ENCODE measurements around the gene TBC1D16. TPM values are rescaled to one million over a fixed set of nuclear protein-coding genes. Genes with fewer than 3 reads are reported as not detected.

TBC1D16 gene
- total and polyA plus RNA-seq, 2 donors (not counting 1 experiment from before 2014, with no cell fraction given): 8.3 to 30.4 TPM

DNA sequence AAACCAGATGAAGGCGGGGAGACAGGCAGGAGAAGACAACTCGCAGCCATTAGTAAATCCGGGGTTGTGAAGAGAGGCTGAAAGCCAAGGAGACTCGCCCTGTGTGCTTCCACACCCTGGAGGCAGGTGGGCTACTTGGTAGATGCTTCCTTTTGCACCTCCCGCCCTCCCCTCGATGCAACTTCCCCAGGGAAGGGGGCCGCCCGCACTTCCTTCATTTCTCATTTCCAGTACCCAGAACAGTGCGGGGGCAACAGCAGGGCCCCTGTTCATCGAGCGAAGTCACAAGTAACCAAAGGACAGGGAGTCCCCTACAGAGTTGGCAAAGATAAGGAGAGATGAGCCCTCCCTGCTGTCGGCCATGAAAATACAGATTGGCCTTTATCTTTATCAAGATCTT lies 25.7 kb upstream of the TBC1D16 start:
- no peak overlapping the region for H3K27ac ChIP-seq (ENCODE audit: insufficient read depth, low read length)
- no peak overlapping the region for H3K9ac ChIP-seq (ENCODE audit: insufficient read depth, low read length)
- no peak overlapping the region for H3K4me3 ChIP-seq (replicated peaks in 1 of 4; ENCODE audit: control extremely low read depth in 1 of 4, insufficient read depth in 1 of 4, low read depth in 3 of 4, low read length in 4 of 4)
- no peak overlapping the region for H3K4me2 ChIP-seq (ENCODE audit: extremely low read depth, insufficient read depth, low read length)
- TF ChIP-seq, protein P1, sequence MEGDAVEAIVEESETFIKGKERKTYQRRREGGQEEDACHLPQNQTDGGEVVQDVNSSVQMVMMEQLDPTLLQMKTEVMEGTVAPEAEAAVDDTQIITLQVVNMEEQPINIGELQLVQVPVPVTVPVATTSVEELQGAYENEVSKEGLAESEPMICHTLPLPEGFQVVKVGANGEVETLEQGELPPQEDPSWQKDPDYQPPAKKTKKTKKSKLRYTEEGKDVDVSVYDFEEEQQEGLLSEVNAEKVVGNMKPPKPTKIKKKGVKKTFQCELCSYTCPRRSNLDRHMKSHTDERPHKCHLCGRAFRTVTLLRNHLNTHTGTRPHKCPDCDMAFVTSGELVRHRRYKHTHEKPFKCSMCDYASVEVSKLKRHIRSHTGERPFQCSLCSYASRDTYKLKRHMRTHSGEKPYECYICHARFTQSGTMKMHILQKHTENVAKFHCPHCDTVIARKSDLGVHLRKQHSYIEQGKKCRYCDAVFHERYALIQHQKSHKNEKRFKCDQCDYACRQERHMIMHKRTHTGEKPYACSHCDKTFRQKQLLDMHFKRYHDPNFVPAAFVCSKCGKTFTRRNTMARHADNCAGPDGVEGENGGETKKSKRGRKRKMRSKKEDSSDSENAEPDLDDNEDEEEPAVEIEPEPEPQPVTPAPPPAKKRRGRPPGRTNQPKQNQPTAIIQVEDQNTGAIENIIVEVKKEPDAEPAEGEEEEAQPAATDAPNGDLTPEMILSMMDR (conservative IDR thresholded peaks at IDR 0.05 in 1 of 2, IDR thresholded peaks at IDR 0.05 in 1 of 2; ENCODE audit: low read depth in 1 of 2, low read length in 2 of 2): no peak
- no peak for TF ChIP-seq EZH2 (IDR thresholded peaks at IDR 0.05; ENCODE audit: low read length, missing control alignments)
- H3K4me1 ChIP-seq (ENCODE audit: control insufficient read depth, extremely low read depth, insufficient read depth, low read length): no peaks in the 10 kb centered on the region
- H2AFZ ChIP-seq (ENCODE audit: low read length): no peak overlapping the region
- DNase-seq (ENCODE audit: low read depth in 2 of 2): no peak
- no peaks in the 10 kb centered on the region for H3K36me3 ChIP-seq (ENCODE audit: control insufficient read depth, insufficient read depth, low read length)
- H3K9me3 ChIP-seq (ENCODE audit: control insufficient read depth, insufficient read depth, low read depth, low read length): no peaks in the 10 kb centered on the region
- no peaks in the 10 kb centered on the region for H4K20me1 ChIP-seq (ENCODE audit: control insufficient read depth, extremely low read depth, insufficient read depth, low read length)
- H3K27me3 ChIP-seq (ENCODE audit: control insufficient read depth, insufficient read depth, low read length): no peaks in the 10 kb centered on the region
- H3K79me2 ChIP-seq (ENCODE audit: control insufficient read depth, insufficient read depth, low read length): no peaks in the 10 kb centered on the region

- TF ChIP-seq EZH2 (IDR thresholded peaks at IDR 0.05; ENCODE audit: low read length, missing control alignments): no peak
- TF ChIP-seq, protein P1 (conservative IDR thresholded peaks at IDR 0.05 in 1 of 2, IDR thresholded peaks at IDR 0.05 in 1 of 2; ENCODE audit: low read depth in 1 of 2, low read length in 2 of 2): no peak
- Histone ChIP-seq H4K20me1 (ENCODE audit: control insufficient read depth, extremely low read depth, insufficient read depth, low read length) (no peaks in the 10 kb centered on the region), H3K9ac (ENCODE audit: insufficient read depth, low read length) (no peak overlapping the region), H3K9me3 (ENCODE audit: control insufficient read depth, insufficient read depth, low read depth, low read length) (no peaks in the 10 kb centered on the region), H3K36me3 (ENCODE audit: control insufficient read depth, insufficient read depth, low read length) (no peaks in the 10 kb centered on the region), H3K4me1 (ENCODE audit: control insufficient read depth, extremely low read depth, insufficient read depth, low read length) (no peaks in the 10 kb centered on the region), H2AFZ (ENCODE audit: low read length) (no peak overlapping the region), H3K27me3 (ENCODE audit: control insufficient read depth, insufficient read depth, low read length) (no peaks in the 10 kb centered on the region), H3K79me2 (ENCODE audit: control insufficient read depth, insufficient read depth, low read length) (no peaks in the 10 kb centered on the region), H3K4me2 (ENCODE audit: extremely low read depth, insufficient read depth, low read length) (no peak overlapping the region), H3K4me3 (replicated peaks in 1 of 4; ENCODE audit: control extremely low read depth in 1 of 4, insufficient read depth in 1 of 4, low read depth in 3 of 4, low read length in 4 of 4) (no peak overlapping the region), H3K27ac (ENCODE audit: insufficient read depth, low read length) (no peak overlapping the region)
- no peak for DNase-seq (ENCODE audit: low read depth in 2 of 2)
Observed at GRCh38 chr17:80060644-80061043, 25.0 kb upstream of the TBC1D16 start.

DNA sequence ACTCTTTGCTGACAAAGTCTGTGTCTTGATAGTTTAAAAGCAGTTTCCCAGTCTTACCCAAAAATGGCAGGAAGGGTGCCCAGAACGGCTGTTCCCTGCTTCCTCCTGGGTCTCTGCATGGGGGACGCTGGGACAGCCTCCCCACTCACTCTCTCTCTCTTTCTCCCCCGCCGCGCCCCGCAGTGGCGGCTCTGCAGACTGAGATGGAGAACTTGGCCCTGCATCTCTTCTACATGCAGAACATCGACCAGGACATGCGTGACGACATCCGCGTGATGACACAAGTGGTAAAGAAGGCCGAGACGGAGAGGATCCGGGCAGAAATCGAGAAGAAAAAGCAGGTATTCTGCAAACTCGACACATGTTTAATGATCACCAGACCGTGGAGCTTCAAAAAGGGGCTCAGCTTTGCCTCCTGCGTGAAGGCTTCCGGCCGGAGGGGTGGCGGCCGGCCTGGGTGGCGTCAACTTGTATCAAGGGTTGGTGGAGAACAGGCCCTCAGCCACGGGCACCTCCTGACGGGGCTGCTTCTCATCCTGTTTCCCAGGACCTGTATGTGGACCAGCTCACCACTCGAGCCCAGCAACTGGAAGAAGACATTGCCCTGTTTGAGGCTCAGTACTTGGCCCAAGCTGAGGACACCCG lies 22.8 kb upstream of the TBC1D16 start:
- TF ChIP-seq, protein P1 (conservative IDR thresholded peaks at IDR 0.05 in 1 of 2, IDR thresholded peaks at IDR 0.05 in 1 of 2; ENCODE audit: low read depth in 1 of 2, low read length in 2 of 2): no peak
- no peak for TF ChIP-seq EZH2 (IDR thresholded peaks at IDR 0.05; ENCODE audit: low read length, missing control alignments)
- no peak overlapping the region for H3K4me3 ChIP-seq (replicated peaks in 1 of 4; ENCODE audit: control extremely low read depth in 1 of 4, insufficient read depth in 1 of 4, low read depth in 3 of 4, low read length in 4 of 4)
- H3K9ac ChIP-seq (ENCODE audit: insufficient read depth, low read length): no peak overlapping the region

More for the DNA sequence above, 22.8 kb upstream of the TBC1D16 start:
- Histone ChIP-seq H2AFZ (ENCODE audit: low read length) (no peak overlapping the region), H4K20me1 (ENCODE audit: control insufficient read depth, extremely low read depth, insufficient read depth, low read length) (no peaks in the 10 kb centered on the region), H3K79me2 (ENCODE audit: control insufficient read depth, insufficient read depth, low read length) (no peaks in the 10 kb centered on the region), H3K27ac (ENCODE audit: insufficient read depth, low read length) (no peak overlapping the region), H3K4me2 (ENCODE audit: extremely low read depth, insufficient read depth, low read length) (no peak overlapping the region), H3K27me3 (ENCODE audit: control insufficient read depth, insufficient read depth, low read length) (no peaks in the 10 kb centered on the region), H3K9me3 (ENCODE audit: control insufficient read depth, insufficient read depth, low read depth, low read length) (no peaks in the 10 kb centered on the region), H3K4me1 (ENCODE audit: control insufficient read depth, extremely low read depth, insufficient read depth, low read length) (no peaks in the 10 kb centered on the region), H3K36me3 (ENCODE audit: control insufficient read depth, insufficient read depth, low read length) (no peaks in the 10 kb centered on the region)
- no peak for DNase-seq (ENCODE audit: low read depth in 2 of 2)
